K562 (cell line): ENCODE results near the gene OR2F2. TPM values are rescaled to one million over a fixed set of nuclear protein-coding genes. Genes with fewer than 3 reads are reported as not detected.

Experiments
- ATAC-seq: fragments of 200-7000 bp; cut with Tn5 transposase; 3 replicates; pipeline ENCODE4 v1.9.1; 2020; ENCODE audit warnings: moderate library complexity
- BruUV-seq: library from RNA; stranded (reverse); fragments of 400-500 nt; replicated peaks from 2 replicates; lab custom pipeline; 2021; lab: Mats Ljungman, UMichigan
- CTCF ChIA-PET: fragments of 300-600 bp; formaldehyde crosslinking; extraction: SDS; loops from one replicate; lab custom pipeline; 2021; ENCODE audit warnings: low intra/inter-chr PET ratio; lab: Yijun Ruan, JAX
- POLR2A ChIA-PET: fragments of 300-600, 350-650 bp; sonication (Branson Sonifier 250); formaldehyde crosslinking; extraction: SDS; loops from one replicate; lab custom pipeline; 2021; ENCODE audit warnings: antibody characterized with exemption, inconsistent platforms; lab: Yijun Ruan, JAX
- DNase-seq, 4 experiments: peaks; one replicate each; pipeline versions ENCODE4 v3.0.0 to v3.0.0-alpha.2; 2011 to 2018; ENCODE audit warnings: low spot score in 3 of 4, mixed read lengths in 3 of 4; ENCODE audit errors: extremely low read depth in 1 of 4
- FAIRE-seq: peaks from 2 replicates; lab custom pipeline; 2011; peaks lifted over from hg19 to GRCh38; lab: Jason Lieb, UNC
- H2AFZ ChIP-seq: 2 replicates; pipeline ENCODE4 v1.6.0; 2011; ENCODE audit warnings: low read depth, low read length, control low read depth, inconsistent platforms
- H3K27ac ChIP-seq: fragments of 200-600 bp; 3 replicates; pipeline ENCODE4 v1.8.0; 2011; ENCODE audit warnings: low read depth, mild to moderate bottlenecking, control low read depth, inconsistent platforms, low read length, moderate library complexity, mixed read lengths; ENCODE audit errors: extremely low read depth
- H3K27me3 ChIP-seq, 2 experiments: fragments of 300-600 bp in 1 of 2; 2 replicates in 1 of 2; 3 replicates in 1 of 2; pipeline versions ENCODE4 v1.6.0 to v1.8.0; 2011; ENCODE audit warnings: inconsistent platforms in 2 of 2, low read length in 2 of 2, mild to moderate bottlenecking in 1 of 2, mixed read lengths in 1 of 2, moderate library complexity in 1 of 2; ENCODE audit not compliant: control insufficient read depth in 2 of 2, insufficient read depth in 2 of 2
- H3K36me3 ChIP-seq: fragments of 300-600 bp; 3 replicates; pipeline ENCODE4 v1.8.0; 2011; ENCODE audit warnings: mild to moderate bottlenecking, low read length, inconsistent platforms; ENCODE audit not compliant: control insufficient read depth, insufficient read depth
- H3K4me1 ChIP-seq, 2 experiments: fragments of 200-600 bp in 1 of 2; replicated peaks in 1 of 2; 2 replicates in 1 of 2; 3 replicates in 1 of 2; pipeline versions ENCODE4 v1.5.1 to v1.8.0; 2011; ENCODE audit warnings: inconsistent platforms in 2 of 2, low read length in 2 of 2, mild to moderate bottlenecking in 1 of 2, mixed read lengths in 1 of 2, moderate library complexity in 1 of 2; ENCODE audit not compliant: control insufficient read depth in 2 of 2, insufficient read depth in 2 of 2
- H3K4me2 ChIP-seq: 2 replicates; pipeline ENCODE4 v1.6.1; 2011; ENCODE audit warnings: low read length, control low read depth, inconsistent platforms, mixed read lengths; ENCODE audit not compliant: insufficient read depth
- H3K4me3 ChIP-seq: fragments of 200-600 bp; sonication (generic), shearing (Covaris generic); 2 replicates; pipeline ENCODE4 v1.5.1; 2016; ENCODE audit warnings: control low read depth, inconsistent platforms
- H3K79me2 ChIP-seq: fragments of 200-600 bp; 3 replicates; pipeline ENCODE4 v1.8.0; 2011; ENCODE audit warnings: low read length, inconsistent platforms; ENCODE audit not compliant: control insufficient read depth, insufficient read depth
- H3K9ac ChIP-seq, 2 experiments: 2 replicates each; pipeline versions ENCODE4 v1.6.0 to v1.6.1; 2011; ENCODE audit warnings: low read depth in 2 of 2, low read length in 2 of 2, control low read depth in 1 of 2, inconsistent platforms in 1 of 2, mild to moderate bottlenecking in 1 of 2, mixed read lengths in 1 of 2; ENCODE audit not compliant: insufficient read depth in 1 of 2
- H3K9me1 ChIP-seq: one replicate; pipeline ENCODE4 v1.6.0; 2011; ENCODE audit warnings: inconsistent platforms, mild to moderate bottlenecking, low read length, moderate library complexity; ENCODE audit not compliant: control insufficient read depth, insufficient read depth
- H3K9me3 ChIP-seq: replicated peaks from 2 replicates; pipeline ENCODE4 v1.5.1; 2011; ENCODE audit warnings: low read depth, low read length, inconsistent platforms; ENCODE audit not compliant: control insufficient read depth, insufficient read depth
- H4K20me1 ChIP-seq: replicated peaks from 2 replicates; pipeline ENCODE4 v1.6.1; 2011; ENCODE audit warnings: low read length, inconsistent platforms, mixed read lengths; ENCODE audit not compliant: control insufficient read depth, insufficient read depth
- ATF1 ChIP-seq, 2 experiments: fragments of 450-650 bp in 1 of 2; IDR thresholded peaks; 2 replicates each; pipeline ENCODE4 v1.6.1; 2016; ENCODE audit warnings: missing compliant biosample characterization in 1 of 2, missing genetic modification characterization in 1 of 2
- FOSL1 ChIP-seq: fragments of 200-800 bp; sonication (Bioruptor generic); conservative IDR thresholded peaks from 2 replicates; pipeline ENCODE4 v1.6.1; 2016; ENCODE audit warnings: missing genetic modification characterization, missing compliant biosample characterization
- KAT8 ChIP-seq: fragments of 450-650 bp; IDR thresholded peaks from 2 replicates; pipeline ENCODE4 v1.6.1; 2016; ENCODE audit warnings: low read depth, mild to moderate bottlenecking
- POLR2G ChIP-seq: fragments of 200-400 bp; formaldehyde crosslinking; IDR thresholded peaks from 2 replicates; pipeline ENCODE4 v1.6.1; 2017; ENCODE audit warnings: low read depth, mild to moderate bottlenecking, antibody characterized with exemption, low read length, moderate library complexity
- RERE ChIP-seq: sonication (generic); formaldehyde crosslinking; IDR thresholded peaks from 2 replicates; pipeline ENCODE4 v1.8.0; 2023; ENCODE audit warnings: missing genetic modification reagents, mild to moderate bottlenecking, borderline replicate concordance
- RFX5 ChIP-seq: IDR thresholded peaks from 2 replicates; pipeline ENCODE4 v1.6.1; 2011; ENCODE audit warnings: low read depth, mild to moderate bottlenecking, improper control_type of control experiment, low read length
- SMARCA4 ChIP-seq: fragments of 450-650 bp; IDR thresholded peaks from 2 replicates; pipeline ENCODE4 v1.6.1; 2016
- ZEB2 ChIP-seq: fragments of 450-650 bp; IDR thresholded peaks from 2 replicates; pipeline ENCODE4 v1.6.1; 2016
- ZFP36 ChIP-seq: fragments of 150-350 bp; IDR thresholded peaks from 2 replicates; pipeline ENCODE4 v1.6.1; 2018; ENCODE audit warnings: low read length, low read depth; ENCODE audit not compliant: partially characterized antibody
- ZNF609 ChIP-seq: sonication (generic); formaldehyde crosslinking; IDR thresholded peaks from 2 replicates; pipeline ENCODE4 v1.8.1; 2023; ENCODE audit warnings: missing genetic modification reagents, mild to moderate bottlenecking, borderline replicate concordance
- WGBS: fragments of 100-300 bp; shearing (Covaris generic); methylation state at CpG from one replicate; pipeline ENCODE4 v1.1.6; 2016; ENCODE audit warnings: low coverage, mixed read lengths; ENCODE audit not compliant: insufficient coverage; ENCODE audit errors: missing lambda C conversion rate; 5-methylcytosine and 5-hydroxymethylcytosine counted together
- in situ Hi-C: fragments of 300-500 bp; cut with MboI; formaldehyde crosslinking; loops from 4 replicates; pipeline ENCODE4 v1.15.0; 2018; ENCODE audit warnings: inconsistent platforms, mixed read lengths
- intact Hi-C: fragments of 100-400 bp; cut with micrococcal nuclease; formaldehyde crosslinking; loops from 2 replicates; pipeline ENCODE4 v1.14.2; 2022
- polyA plus RNA-seq, 8 experiments: library from polyadenylated mRNA; depleted of rRNA in 4 of 8; stranded (reverse) in 5 of 8; unstranded in 3 of 8; fragments of >200 nt; fragmentation: Nextera tagmentation in 2 of 8; fragmentation: Illumina TruSeq in 1 of 8; extraction: Ambion mirVana in 2 of 8; extraction: Trizol in 1 of 8; gene quantifications; 2 replicates each; pipeline versions ENCODE4 v1.2.1 to v1.2.3, GENCODE V29; 2011 to 2014; ENCODE audit warnings: inconsistent platforms in 1 of 8, missing spikeins in 1 of 8
- total RNA-seq, 7 experiments: library from RNA; depleted of rRNA in 6 of 7; stranded (reverse); fragments of >200 nt in 6 of 7; fragmentation: Illumina TruSeq in 2 of 7; extraction: Trizol in 2 of 7; gene quantifications; 2 replicates each; pipeline versions ENCODE4 v1.2.1 to v1.2.3, GENCODE V29; 2011 to 2021; ENCODE audit warnings: low replicate concordance in 1 of 7

Gene OR2F2
- total and polyA plus RNA-seq, 9 of the 15 experiments (the other 6 are each of a cell fraction or from before 2014, with no cell fraction given): not detected

GRCh38 chr7:143892527-143893300 lies 42.3 kb upstream of the OR2F2 start:
- in situ Hi-C loops: no loop called here
- Histone ChIP-seq H3K4me3 (no peak overlapping the region), H3K79me2 (peaks cover 80% of the 10 kb centered on the region), H3K36me3 (peaks cover 9% of the 10 kb centered on the region; the same call in 2 of the 3 replicates), H3K9me3 (no peaks in the 10 kb centered on the region), H3K9me1 (no peaks in the 10 kb centered on the region), H3K27ac (no peak overlapping the region), H4K20me1 (no peaks in the 10 kb centered on the region), H3K9ac (no peak overlapping the region), H3K27me3 (no peaks in the 10 kb centered on the region), H3K4me2 (0 out of 2 replicates have a peak overlapping the region, but pooled peaks have one; percentile 13), H2AFZ (no peak overlapping the region), H3K4me1 (peaks cover 0 to 6% of the 10 kb centered on the region in 2 experiments; a peak in 1 of 5 replicates)
- FAIRE-seq (peak; percentile 58), DNase-seq (peak in 3 of 4 experiments; percentile 24 to 82 (median 51)), ATAC-seq (peak; percentile 99)
- POLR2A ChIA-PET: interaction anchor here (0.6 to 3.8 kb wide), 6 partner anchors 8 to 235 kb away, joined by 3 to 27 read pairs (median 3); partner anchors contain the start of gene TCAF1
- intact Hi-C loops: no loop called here
- no TSS peak for BruUV-seq
- CTCF ChIA-PET: interaction anchor here (0.9 to 1.0 kb wide), 2 partner anchors 156 to 160 kb away, joined by 3 read pairs; no protein-coding TSS in a partner anchor
- 49% methylated on average over 5 of the region's 5 CpGs for WGBS
- TF ChIP-seq ZEB2 (no peak), FOSL1 (tag) (peak; percentile 41; the same call in 1 of the 2 replicates), ZNF609 (CRISPR knock-in tag) (no peak), POLR2G (no peak), ZFP36 (no peak), RERE (CRISPR knock-in tag) (no peak), SMARCA4 (peak; percentile 51; the same call in 1 of the 2 replicates), KAT8 (no peak), ATF1 (CRISPR knock-in tag; IDR thresholded peaks at IDR 0.05) (no peak), ATF1 (tag; IDR thresholded peaks at IDR 0.05) (peak; percentile 75), RFX5 (no peak)
